Neural cell (in vitro differentiated cells): ENCODE measurements around the gene XCR1. TPM values are rescaled to one million over a fixed set of nuclear protein-coding genes. Genes with fewer than 3 reads are reported as not detected.

Experiments
- H2AFZ ChIP-seq: fragments of 200-600, 300-800 bp; sonication (generic), shearing (Covaris generic); 2 replicates; pipeline ENCODE4 v1.6.0; 2014; ENCODE audit warnings: low read depth, mild to moderate bottlenecking, antibody characterized with exemption, low read length, moderate library complexity
- H3F3A ChIP-seq: fragments of 200-600 bp; shearing (Covaris generic); 2 replicates; pipeline ENCODE4 v1.6.1; 2016; ENCODE audit warnings: mild to moderate bottlenecking, moderate library complexity, mixed read lengths, antibody characterized with exemption, low read length; ENCODE audit not compliant: insufficient read depth, poor library complexity, severe bottlenecking
- H3K27ac ChIP-seq: fragments of 200-600, 300-800 bp; sonication (generic), shearing (Covaris generic); 2 replicates; pipeline ENCODE4 v1.5.1; 2014; ENCODE audit warnings: mild to moderate bottlenecking, low read length, moderate library complexity
- H3K27me3 ChIP-seq: fragments of 300-800, 200-600 bp; sonication (generic), shearing (Covaris generic); 2 replicates; pipeline ENCODE4 v1.6.0; 2014; ENCODE audit warnings: mild to moderate bottlenecking, low read depth, low read length, moderate library complexity; ENCODE audit not compliant: insufficient read depth
- H3K36me3 ChIP-seq: fragments of 300-800, 200-600 bp; sonication (generic), shearing (Covaris generic); 2 replicates; pipeline ENCODE4 v1.5.1; 2014; ENCODE audit warnings: mild to moderate bottlenecking, antibody characterized with exemption, low read length, moderate library complexity; ENCODE audit not compliant: insufficient read depth
- H3K4me2 ChIP-seq: fragments of 300-800, 200-600 bp; sonication (generic), shearing (Covaris generic); 2 replicates; pipeline ENCODE4 v1.6.0; 2014; ENCODE audit warnings: mild to moderate bottlenecking, low read length
- H3K4me3 ChIP-seq: fragments of 300-800, 200-600 bp; sonication (generic), shearing (Covaris generic); 2 replicates; pipeline ENCODE4 v1.5.1; 2014; ENCODE audit warnings: mild to moderate bottlenecking, low read length, moderate library complexity
- H3K79me2 ChIP-seq: fragments of 200-600 bp; shearing (Covaris generic); replicated peaks from 2 replicates; pipeline ENCODE4 v1.6.0; 2014; ENCODE audit warnings: mild to moderate bottlenecking, low read length, moderate library complexity; ENCODE audit not compliant: insufficient read depth
- H3K9ac ChIP-seq: fragments of 300-800, 200-600 bp; sonication (generic), shearing (Covaris generic); 2 replicates; pipeline ENCODE4 v1.6.1; 2016; ENCODE audit warnings: mild to moderate bottlenecking, low read length, mixed read lengths
- H3K9me2 ChIP-seq: fragments of 200-600 bp; shearing (Covaris generic); 2 replicates; pipeline ENCODE4 v1.6.1; 2016; ENCODE audit warnings: mild to moderate bottlenecking, low read length, mixed read lengths; ENCODE audit not compliant: insufficient read depth
- H3K9me3 ChIP-seq: fragments of 200-600, 300-800 bp; sonication (generic), shearing (Covaris generic); 2 replicates; pipeline ENCODE4 v1.6.1; 2016; ENCODE audit warnings: mild to moderate bottlenecking, mixed run types, low read length, moderate library complexity, mixed read lengths
- H4K20me1 ChIP-seq: fragments of 200-600 bp; shearing (Covaris generic); 2 replicates; pipeline ENCODE4 v1.6.1; 2016; ENCODE audit warnings: mild to moderate bottlenecking, mixed run types; ENCODE audit not compliant: insufficient read depth
- CTCF ChIP-seq: fragments of 450-650 bp; IDR thresholded peaks from 2 replicates; pipeline ENCODE4 v1.5.1; 2014; ENCODE audit warnings: antibody characterized with exemption, mild to moderate bottlenecking, moderate library complexity; ENCODE audit not compliant: poor library complexity, severe bottlenecking
- EP300 ChIP-seq: fragments of 450-650 bp; conservative IDR thresholded peaks from 2 replicates; pipeline ENCODE4 v1.6.1; 2014; ENCODE audit warnings: antibody characterized with exemption, mild to moderate bottlenecking, moderate library complexity; ENCODE audit not compliant: poor library complexity, severe bottlenecking
- EZH2 ChIP-seq: fragments of 200-600, 300-800 bp; shearing (Covaris generic), sonication (generic); IDR thresholded peaks from 2 replicates; pipeline ENCODE4 v1.6.1; 2014; ENCODE audit warnings: antibody characterized with exemption, low read length, borderline replicate concordance, mild to moderate bottlenecking; ENCODE audit not compliant: insufficient read depth, poor library complexity, severe bottlenecking
- MXI1 ChIP-seq: fragments of 450-650 bp; conservative IDR thresholded peaks from 2 replicates; pipeline ENCODE4 v1.6.1; 2014; ENCODE audit warnings: antibody characterized with exemption, mild to moderate bottlenecking; ENCODE audit not compliant: poor library complexity, severe bottlenecking
- POLR2AphosphoS5 ChIP-seq: IDR thresholded peaks from 2 replicates; pipeline ENCODE4 v1.6.1; 2012
- RAD21 ChIP-seq: fragments of 450-650 bp; conservative IDR thresholded peaks from 2 replicates; pipeline ENCODE4 v1.6.1; 2014; ENCODE audit warnings: antibody characterized with exemption, mild to moderate bottlenecking, moderate library complexity
- REST ChIP-seq: IDR thresholded peaks from 2 replicates; pipeline ENCODE4 v1.6.1; 2012; ENCODE audit warnings: borderline replicate concordance
- SMC3 ChIP-seq: fragments of 450-650 bp; conservative IDR thresholded peaks from 2 replicates; pipeline ENCODE4 v1.6.1; 2014; ENCODE audit warnings: antibody characterized with exemption, mild to moderate bottlenecking, moderate library complexity; ENCODE audit not compliant: poor library complexity
- TAF1 ChIP-seq: IDR thresholded peaks from 2 replicates; pipeline ENCODE4 v1.6.1; 2012; ENCODE audit warnings: low read depth
- polyA plus RNA-seq: library from polyadenylated mRNA; depleted of rRNA; stranded (reverse); fragments of >200 nt; gene quantifications from 2 replicates; pipeline ENCODE4 v1.2.3, GENCODE V29; 2014

Gene XCR1
- polyA plus RNA-seq, 1 donor from 2014 or later = not detected

- no peak for TF ChIP-seq EP300
- TF ChIP-seq CTCF = no peak
- TF ChIP-seq POLR2AphosphoS5 = no peak
- TF ChIP-seq MXI1 = no peak
- TF ChIP-seq EZH2 = no peak
- TF ChIP-seq RAD21 = no peak
- no peak for TF ChIP-seq TAF1
- no peak for TF ChIP-seq REST
- no peak for TF ChIP-seq SMC3
- no peaks in the 10 kb centered on the region for H3K27me3 ChIP-seq
- H3K36me3 ChIP-seq = no peaks in the 10 kb centered on the region
- no peak overlapping the region for H2AFZ ChIP-seq
- H3K79me2 ChIP-seq = no peaks in the 10 kb centered on the region
- H3K9me3 ChIP-seq = no peaks in the 10 kb centered on the region
- no peak overlapping the region for H3K9ac ChIP-seq
- H3F3A ChIP-seq = no peaks in the 10 kb centered on the region
- H3K4me3 ChIP-seq = no peak overlapping the region
- H3K27ac ChIP-seq = no peak overlapping the region
- H3K9me2 ChIP-seq = no peaks in the 10 kb centered on the region
- no peak overlapping the region for H3K4me2 ChIP-seq
- H4K20me1 ChIP-seq = no peaks in the 10 kb centered on the region
Measured at GRCh38 chr3:45975686-45976085, 51.6 kb downstream of the XCR1 start.

GRCh38 chr3:45974686-45975085 is 52.6 kb downstream of the XCR1 start:
- Histone ChIP-seq H3K79me2 (no peaks in the 10 kb centered on the region), H3K9me3 (no peaks in the 10 kb centered on the region), H3K27me3 (no peaks in the 10 kb centered on the region), H3K36me3 (no peaks in the 10 kb centered on the region), H3K9ac (no peak overlapping the region), H3K27ac (no peak overlapping the region), H4K20me1 (no peaks in the 10 kb centered on the region), H3F3A (no peaks in the 10 kb centered on the region), H3K4me3 (no peak overlapping the region), H3K4me2 (no peak overlapping the region), H3K9me2 (no peaks in the 10 kb centered on the region), H2AFZ (no peak overlapping the region)
- TF ChIP-seq EZH2 = no peak
- TF ChIP-seq MXI1 = no peak
- TF ChIP-seq SMC3 = no peak
- no peak for TF ChIP-seq POLR2AphosphoS5
- no peak for TF ChIP-seq RAD21
- TF ChIP-seq EP300 = no peak
- TF ChIP-seq REST = no peak
- no peak for TF ChIP-seq TAF1
- no peak for TF ChIP-seq CTCF
